DMS 273 treated with DMSO at 0.1 percent for 48 hours (cell line): ENCODE measurements around the gene POC1A.

ENCODE experiments used
- DNase-seq: peaks from one replicate; lab custom pipeline; 2025; lab: John Stamatoyannopoulos, UW

Gene POC1A

GRCh38 chr3:52067046-52067445 lies 87.2 kb downstream of the POC1A start:
- no peak for DNase-seq

- peak; percentile 20 for DNase-seq
Observed at GRCh38 chr3:52065264-52065756, 88.9 kb downstream of the POC1A start.

GRCh38 chr3:52064561-52064960 lies 89.7 kb downstream of the POC1A start:
- DNase-seq, result no peak

- DNase-seq, result peak; percentile 58
Observed at GRCh38 chr3:52063026-52063723, 91.0 kb downstream of the POC1A start.

GRCh38 chr3:52062505-52062904 lies 91.7 kb downstream of the POC1A start:
- DNase-seq, result no peak

- no peak for DNase-seq
Observed at GRCh38 chr3:52061121-52061910, 92.9 kb downstream of the POC1A start.

- DNase-seq, result no peak
Observed at GRCh38 chr3:52059781-52060180, 94.4 kb downstream of the POC1A start.

GRCh38 chr3:52057812-52058495 lies 96.3 kb downstream of the POC1A start:
- no peak for DNase-seq

GRCh38 chr3:52056968-52057811 lies 97.0 kb downstream of the POC1A start:
- DNase-seq, result peak; percentile 92

- no peak for DNase-seq
Observed at GRCh38 chr3:52056521-52056967, 97.7 kb downstream of the POC1A start, which contains the start of gene DUSP7. TSS of gene DUSP7 (minus strand) at chr3:52056571. CDS start at chr3:52056366, 205 bp downstream.

- no peak for DNase-seq
Observed at GRCh38 chr3:52055537-52056351, 98.5 kb downstream of the POC1A start.

- DNase-seq, result no peak
Observed at GRCh38 chr3:52054661-52055511, 99.3 kb downstream of the POC1A start.

GRCh38 chr3:52053307-52054304 lies 100.6 kb downstream of the POC1A start:
- DNase-seq, result no peak

GRCh38 chr3:52052831-52053306 lies 101.4 kb downstream of the POC1A start:
- DNase-seq, result no peak

GRCh38 chr3:52051444-52051843 lies 102.8 kb downstream of the POC1A start:
- no peak for DNase-seq

GRCh38 chr3:52050571-52050970 lies 103.7 kb downstream of the POC1A start:
- DNase-seq, result no peak

GRCh38 chr3:52049503-52049902 lies 104.7 kb downstream of the POC1A start:
- DNase-seq, result no peak

- no peak for DNase-seq
Observed at GRCh38 chr3:52047295-52047960, 106.8 kb downstream of the POC1A start.
